GM18907 (cell line): ENCODE measurements around the gene ZC3HAV1.
"Not testable (repeated sequence)": the region's sequence is repeated elsewhere in the genome, so short reads cannot be mapped to it uniquely, and the experiment has no call there.

ENCODE experiments used
- ATAC-seq: cut with Tn5 transposase; IDR thresholded peaks from one replicate; pipeline ENCODE4 v1.9.1; 2021; ENCODE audit warnings: mild to moderate bottlenecking, moderate library complexity; ENCODE audit not compliant: unreplicated experiment

The ZC3HAV1 gene

GRCh38 chr7:139112741-139113250, 3.3 kb upstream of the ZC3HAV1 start:
- no peak for ATAC-seq

GRCh38 chr7:139112316-139112715, 2.8 kb upstream of the ZC3HAV1 start:
- ATAC-seq, result no peak

- no peak for ATAC-seq
These were observed 2.3 kb upstream of the ZC3HAV1 start for GRCh38 chr7:139111811-139112301.

- ATAC-seq, result no peak
These were observed 1.6 kb upstream of the ZC3HAV1 start for GRCh38 chr7:139111147-139111546.

GRCh38 chr7:139109983-139110411, 477 bp upstream of the ZC3HAV1 start:
- ATAC-seq, result no peak

- ATAC-seq, result peak; percentile 15
These were observed 993 bp downstream of the ZC3HAV1 start for GRCh38 chr7:139108266-139109187.

- no peak for ATAC-seq
These were observed 2.6 kb downstream of the ZC3HAV1 start for GRCh38 chr7:139106959-139107358.

- ATAC-seq, result not testable (repeated sequence)
These were observed 3.3 kb downstream of the ZC3HAV1 start for GRCh38 chr7:139106227-139106626.

- no peak for ATAC-seq
These were observed 4.0 kb downstream of the ZC3HAV1 start for GRCh38 chr7:139105484-139105883.

GRCh38 chr7:139104091-139104450, 5.4 kb downstream of the ZC3HAV1 start:
- no peak for ATAC-seq

- ATAC-seq, result no peak
These were observed 6.3 kb downstream of the ZC3HAV1 start for GRCh38 chr7:139103057-139103815.

- not testable (repeated sequence) for ATAC-seq
These were observed 7.8 kb downstream of the ZC3HAV1 start for GRCh38 chr7:139101637-139102158.

GRCh38 chr7:139099172-139099947, 10.2 kb downstream of the ZC3HAV1 start:
- ATAC-seq, result no peak

- ATAC-seq, result peak; percentile 99
These were observed 14.3 kb downstream of the ZC3HAV1 start for GRCh38 chr7:139095194-139095659.

GRCh38 chr7:139094596-139094995, 14.9 kb downstream of the ZC3HAV1 start:
- ATAC-seq, result peak; percentile 24

GRCh38 chr7:139094030-139094429, 15.5 kb downstream of the ZC3HAV1 start:
- no peak for ATAC-seq

GRCh38 chr7:139093512-139093911, 16.0 kb downstream of the ZC3HAV1 start:
- not testable (repeated sequence) for ATAC-seq

GRCh38 chr7:139092090-139092796, 17.3 kb downstream of the ZC3HAV1 start:
- ATAC-seq, result no peak

GRCh38 chr7:139091677-139091996, 17.9 kb downstream of the ZC3HAV1 start:
- ATAC-seq, result no peak

GRCh38 chr7:139089118-139089517, 20.4 kb downstream of the ZC3HAV1 start:
- ATAC-seq, result no peak
